Stimulated activated CD8-positive, alpha-beta memory T cell treated with anti-CD3 and anti-CD28 coated beads, Interleukin-15, amount 100 ng/mL, for 24 hours (primary cell): ENCODE results near the gene NUAK2.

Experiments
- DNase-seq: peaks from one replicate; pipeline ENCODE4 v3.0.0-alpha.2; 2020; ENCODE audit warnings: low read depth

NUAK2 gene

GRCh38 chr1:205346956-205347574, 25.5 kb upstream of the NUAK2 start:
- DNase-seq = no peak

DNA sequence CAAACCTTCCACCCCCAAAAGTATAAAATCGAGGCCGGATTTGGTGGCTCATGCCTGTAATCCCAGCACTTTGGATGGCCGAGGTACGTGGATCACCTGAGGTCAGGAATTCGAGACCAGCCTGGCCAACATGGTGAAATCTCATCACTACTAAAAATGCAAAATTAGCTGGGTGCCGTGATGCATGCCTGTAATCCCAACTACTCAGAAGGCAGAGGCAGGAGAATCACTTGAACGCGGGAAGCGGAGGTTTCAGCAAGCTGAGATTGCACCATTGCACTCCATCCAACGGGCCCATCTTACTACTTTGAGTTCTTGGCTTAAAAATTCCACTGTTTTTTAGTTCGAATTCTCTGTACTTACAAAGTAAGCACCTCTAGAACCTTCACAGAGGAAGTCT, 24.2 kb upstream of the NUAK2 start:
- DNase-seq = no peak

- no peak for DNase-seq
Measured at GRCh38 chr1:205344066-205344928, 22.8 kb upstream of the NUAK2 start.

DNA sequence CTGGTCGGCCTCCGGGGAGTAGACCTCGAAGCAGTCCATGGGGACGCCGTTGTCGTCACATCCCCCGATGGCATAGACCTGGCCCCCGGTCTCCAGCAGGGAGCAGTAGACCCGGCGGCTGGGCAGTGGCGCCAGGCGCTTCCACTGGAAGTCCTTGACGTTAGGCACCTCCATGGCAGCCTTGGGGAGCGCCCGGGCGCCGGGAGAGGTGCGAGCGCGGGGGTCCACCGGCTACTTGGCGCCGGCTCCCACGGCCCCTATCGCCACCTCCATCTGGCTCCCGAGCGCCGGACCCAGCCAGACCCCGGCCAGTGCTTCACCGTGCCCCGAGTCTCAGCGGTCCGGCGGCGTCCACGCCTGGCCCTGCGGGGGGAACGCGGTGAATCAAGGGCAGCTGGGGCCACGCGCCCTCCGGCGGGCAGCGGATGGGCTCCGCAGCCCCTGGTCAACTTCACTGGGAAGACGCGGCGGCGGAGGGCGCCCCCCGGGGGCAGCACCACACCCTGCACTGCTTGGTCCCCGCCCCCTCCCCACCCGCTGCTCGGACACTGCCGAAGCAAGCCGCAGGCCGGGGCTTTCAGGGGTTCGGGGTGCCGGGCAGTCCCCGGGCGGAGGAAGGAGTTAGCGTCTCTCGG, 22.0 kb upstream of the NUAK2 start:
- DNase-seq = no peak

DNA sequence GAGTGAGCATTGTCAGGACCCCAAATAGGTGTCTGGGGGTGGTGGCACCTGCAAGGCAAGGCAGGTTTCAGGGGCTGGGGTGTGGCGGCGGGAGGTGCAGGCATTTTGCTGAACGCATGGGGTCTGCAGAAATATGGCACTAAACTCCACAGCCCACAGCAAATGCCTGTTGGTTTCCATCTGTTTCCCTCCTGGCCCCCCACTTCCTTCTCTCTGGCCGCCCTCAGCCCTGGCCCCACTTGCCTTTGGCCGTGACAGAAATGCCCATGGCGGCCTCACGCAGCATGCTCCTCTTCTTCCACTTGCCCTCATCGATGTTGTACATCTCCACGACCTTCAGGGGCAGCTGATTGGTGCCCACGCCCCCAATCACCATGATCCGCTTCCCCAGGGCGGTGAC, 21.4 kb upstream of the NUAK2 start:
- no peak for DNase-seq

DNA sequence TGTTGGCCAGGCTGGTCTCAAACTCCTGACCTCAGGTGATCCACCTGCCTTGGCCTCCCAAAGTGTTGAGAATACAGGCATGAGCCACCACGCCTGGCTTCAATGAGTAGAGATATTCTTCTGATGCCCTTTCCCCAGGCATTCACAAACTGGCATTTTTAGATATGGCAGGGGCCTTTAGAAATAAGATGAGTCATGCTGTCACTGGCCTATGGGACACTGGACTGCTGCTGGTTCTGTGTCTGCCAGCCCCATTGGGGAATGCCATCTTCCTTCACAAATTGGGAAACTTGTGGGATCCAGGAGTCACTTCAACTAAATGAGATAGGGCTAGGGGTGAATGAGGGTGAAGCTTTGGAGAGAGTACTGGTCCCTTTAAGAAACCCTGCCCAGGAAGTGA, 19.1 kb upstream of the NUAK2 start:
- DNase-seq = no peak

DNA sequence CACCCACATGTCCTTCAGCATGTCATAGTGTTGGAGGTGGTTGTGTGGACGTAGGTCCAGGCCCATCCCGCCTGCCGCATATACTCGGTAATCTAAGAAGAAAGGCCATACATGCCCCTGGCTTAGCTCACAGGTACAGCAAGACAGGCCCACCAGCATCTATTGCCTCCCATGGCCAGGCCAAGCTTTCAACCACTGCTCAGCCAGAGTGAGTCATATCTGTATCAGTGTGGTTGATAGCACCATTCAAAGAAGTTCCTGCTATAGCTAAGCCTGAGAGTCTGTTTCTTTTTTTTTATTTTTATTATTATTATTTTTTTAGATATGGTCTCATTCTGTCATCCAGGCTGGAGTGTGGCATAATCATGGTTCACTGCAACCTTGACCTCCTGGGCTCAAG, 18.2 kb upstream of the NUAK2 start:
- no peak for DNase-seq

DNA sequence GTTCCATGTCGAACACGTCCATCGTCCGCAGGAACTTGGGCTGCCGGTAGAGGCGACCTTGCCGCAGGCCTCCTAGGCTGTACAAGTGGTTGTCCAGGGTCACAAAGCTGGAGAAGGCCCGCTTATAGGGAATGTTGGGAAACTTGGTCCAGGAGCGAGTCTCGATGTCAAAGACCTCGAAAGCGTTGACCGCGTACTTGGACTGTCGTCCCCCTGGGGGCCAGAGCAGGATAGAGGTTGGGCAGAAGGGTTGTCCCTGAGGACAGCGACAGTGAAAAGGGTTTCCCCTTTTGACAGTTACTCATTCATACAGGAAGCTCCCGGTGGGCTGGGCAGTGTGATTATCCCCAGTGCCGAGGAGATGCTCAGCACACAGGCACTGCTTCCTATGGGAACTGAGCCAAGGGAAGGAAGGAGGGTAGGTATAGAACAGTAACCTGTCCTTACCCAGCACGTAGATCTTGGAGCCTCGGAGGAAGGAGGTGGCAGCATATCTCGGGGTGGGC, 17.7 kb upstream of the NUAK2 start:
- no peak for DNase-seq

DNA sequence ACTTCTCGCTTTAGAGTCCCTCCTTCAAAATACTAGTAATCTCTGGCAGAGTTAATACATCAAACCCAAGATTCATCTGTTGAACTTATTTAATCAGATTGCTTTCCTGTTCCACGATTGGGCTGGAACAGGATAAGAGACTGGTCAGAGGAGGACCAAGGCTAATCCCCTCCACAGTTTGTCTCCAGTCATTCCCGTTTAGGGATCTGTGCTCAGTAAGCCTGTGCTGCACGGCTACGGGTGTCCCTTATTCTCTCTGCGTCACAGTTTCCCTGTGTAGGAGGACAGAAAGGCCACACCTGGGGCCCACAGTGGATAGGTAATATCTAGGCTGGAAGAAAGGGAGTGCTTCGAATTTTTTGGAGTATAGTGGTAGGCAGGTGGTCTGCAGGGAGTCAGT, 16.5 kb upstream of the NUAK2 start:
- DNase-seq = no peak

DNA sequence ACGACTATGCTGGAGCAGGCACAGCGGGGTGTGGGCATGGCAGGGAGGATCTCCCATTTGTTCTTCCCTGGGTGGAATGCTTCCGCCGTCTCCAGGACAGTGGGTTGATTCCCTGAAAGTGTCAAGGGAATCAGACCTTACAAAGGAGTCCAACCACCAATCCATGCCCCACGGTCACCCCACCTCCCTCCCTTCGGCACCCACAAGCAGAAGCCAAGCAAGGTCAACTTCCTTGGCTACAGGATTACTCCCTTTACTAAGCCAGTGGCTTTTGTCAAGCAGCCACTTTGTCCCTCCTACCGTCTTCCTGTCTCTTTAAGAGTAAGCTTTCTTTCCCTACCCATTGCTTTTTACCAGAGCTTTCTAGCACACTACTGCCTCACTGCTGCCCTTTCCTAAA, 15.9 kb upstream of the NUAK2 start:
- DNase-seq = no peak

DNA sequence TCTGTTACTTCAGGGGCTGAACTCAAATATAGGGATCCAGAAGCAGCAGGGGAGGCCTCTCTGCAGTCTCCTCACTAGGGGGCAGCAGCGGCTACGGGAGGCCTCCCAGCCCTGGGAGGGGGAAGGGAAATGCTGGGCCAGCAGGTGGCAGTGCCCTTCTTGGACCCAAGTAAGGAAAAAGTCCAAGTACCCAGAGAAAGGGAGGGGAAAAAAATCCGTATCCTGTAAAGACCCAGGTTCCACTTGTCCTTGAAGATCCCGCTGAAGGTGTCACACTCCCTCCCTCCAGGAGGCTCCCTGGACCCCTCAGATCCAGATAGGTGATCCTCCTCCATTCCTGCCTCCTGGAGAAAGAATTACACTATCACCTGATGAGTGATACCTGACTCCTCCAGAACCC, 14.1 kb upstream of the NUAK2 start:
- DNase-seq = peak; percentile 45

DNA sequence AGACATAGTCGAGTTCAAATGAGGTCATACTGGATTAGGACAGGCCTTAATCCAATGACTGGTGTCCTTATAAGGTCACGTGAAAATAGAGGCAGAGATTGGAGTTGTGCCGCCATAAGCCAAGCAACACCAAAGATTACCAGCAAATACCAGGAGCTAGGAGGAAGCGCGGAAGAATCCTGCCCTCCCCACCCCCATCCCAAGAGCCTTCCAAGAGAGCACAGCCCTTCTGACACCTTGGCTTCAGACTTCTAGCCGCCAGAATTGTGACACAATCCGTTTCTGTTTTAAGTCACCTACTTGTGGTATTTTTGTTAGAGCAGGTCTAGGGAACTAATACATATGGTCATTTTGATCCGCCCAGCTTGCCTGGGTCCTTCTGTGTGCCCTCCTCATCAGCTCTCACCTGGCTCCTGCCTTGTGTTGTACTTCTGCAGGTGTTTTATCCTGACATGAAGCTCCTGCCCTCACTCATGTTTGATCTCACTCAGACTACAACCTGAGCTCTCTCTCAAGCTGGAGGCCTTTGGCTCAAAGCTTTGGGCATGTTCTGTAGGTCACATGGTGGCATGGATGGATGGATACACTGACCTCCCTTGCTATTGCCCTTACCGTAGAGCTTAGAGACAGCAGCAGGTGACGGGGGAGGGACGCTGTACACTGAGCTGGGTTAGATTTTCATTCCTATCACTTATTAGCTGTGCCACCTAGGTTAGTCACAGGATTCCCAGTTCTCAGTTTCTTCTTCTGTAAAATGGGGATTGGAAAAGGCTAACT, 10.7 kb upstream of the NUAK2 start:
- DNase-seq = no peak

DNA sequence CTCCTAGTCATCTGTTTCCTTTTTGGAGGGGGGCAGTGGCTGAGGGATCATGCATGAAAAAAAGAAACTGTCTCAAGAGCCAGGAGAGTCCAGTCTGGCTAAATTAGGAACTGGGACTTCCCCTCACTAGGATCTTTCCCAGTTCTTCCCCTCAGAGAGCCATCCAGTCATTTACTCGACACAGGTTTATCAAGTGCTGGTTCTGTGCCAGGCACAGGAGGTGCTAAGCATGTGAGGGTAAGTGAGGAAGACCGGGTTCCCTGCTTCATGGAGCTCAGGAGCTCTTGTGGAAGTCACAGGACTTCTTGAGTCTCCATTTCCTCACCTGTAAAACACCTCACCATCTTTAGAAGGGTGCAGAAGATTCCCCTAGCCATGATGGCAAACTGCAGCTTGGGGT, 8.6 kb upstream of the NUAK2 start:
- DNase-seq = no peak

- no peak for DNase-seq
Measured at GRCh38 chr1:205329719-205330118, 8.2 kb upstream of the NUAK2 start.

GRCh38 chr1:205328476-205328875, 6.9 kb upstream of the NUAK2 start:
- no peak for DNase-seq

DNA sequence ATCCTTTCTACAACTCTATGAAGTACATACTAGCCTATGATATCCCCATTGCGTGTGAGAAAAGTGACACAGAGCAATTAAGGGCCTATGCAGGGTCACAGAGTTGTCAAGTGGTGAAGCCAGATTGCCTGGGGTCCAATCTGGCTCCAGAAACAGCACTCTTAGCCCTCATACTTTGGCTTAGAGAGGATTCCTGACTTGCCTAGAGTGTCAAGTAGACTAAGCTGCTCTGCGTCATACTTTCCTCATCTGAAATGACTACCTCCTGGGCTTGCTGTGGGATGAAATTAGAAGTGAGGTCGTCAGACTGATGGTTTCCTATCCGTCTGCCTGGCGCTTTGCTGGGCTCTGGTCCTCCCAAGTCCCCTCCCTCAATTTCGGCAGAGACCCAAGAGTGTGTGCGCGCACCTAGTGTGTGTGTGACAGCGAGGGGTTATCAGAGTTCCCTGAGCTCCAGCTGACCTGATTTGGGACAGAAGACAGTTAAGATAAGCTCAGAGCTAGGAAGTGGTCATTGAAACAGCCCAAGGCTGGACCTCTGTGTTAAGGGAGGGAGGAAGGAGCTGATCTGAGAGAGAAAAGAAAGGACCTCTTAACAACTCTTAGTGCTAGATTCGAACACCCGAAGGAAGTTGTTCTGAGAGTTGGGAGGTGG, 5.4 kb upstream of the NUAK2 start:
- DNase-seq = no peak

GRCh38 chr1:205325334-205325884, 3.9 kb upstream of the NUAK2 start:
- DNase-seq = no peak

DNA sequence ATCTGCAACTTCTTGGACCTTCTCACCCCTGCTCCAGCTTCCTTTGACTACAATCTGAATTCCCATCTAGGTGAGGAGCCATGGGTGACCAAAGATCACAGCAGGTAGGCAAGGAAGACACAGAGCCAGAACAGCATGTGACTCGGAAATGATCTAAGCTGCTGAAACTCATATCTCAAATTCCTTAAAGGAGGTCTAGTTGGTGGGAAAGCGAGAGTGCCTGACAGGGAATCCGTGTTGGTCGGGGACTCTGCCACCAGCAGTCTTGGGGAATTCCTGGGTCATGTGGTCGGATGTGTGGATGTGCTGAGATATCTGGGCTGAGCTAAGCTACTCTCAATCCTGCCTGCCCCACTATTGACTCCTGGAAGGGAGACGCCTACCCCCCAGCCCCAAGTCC, 3.2 kb upstream of the NUAK2 start:
- no peak for DNase-seq

GRCh38 chr1:205323794-205324193, 2.2 kb upstream of the NUAK2 start:
- no peak for DNase-seq

GRCh38 chr1:205321959-205322283, 376 bp upstream of the NUAK2 start:
- DNase-seq = no peak
